OCI-LY7 (cell line): ENCODE measurements around the gene COPB2.

Experiments
- CTCF ChIP-seq: fragments of 200-600 bp; sonication (generic); conservative IDR thresholded peaks from 2 replicates; pipeline ENCODE4 v1.5.1; 2014; ENCODE audit warnings: mild to moderate bottlenecking, antibody characterized with exemption, low read length, moderate library complexity, mixed read lengths
- EZH2phosphoT487 ChIP-seq: fragments of 200-600 bp; sonication (generic); IDR thresholded peaks from 2 replicates; pipeline ENCODE4 v1.6.1; 2018; ENCODE audit warnings: low read depth, borderline replicate concordance, mild to moderate bottlenecking, mixed run types, antibody characterized with exemption, low read length, moderate library complexity, mixed read lengths

DNA sequence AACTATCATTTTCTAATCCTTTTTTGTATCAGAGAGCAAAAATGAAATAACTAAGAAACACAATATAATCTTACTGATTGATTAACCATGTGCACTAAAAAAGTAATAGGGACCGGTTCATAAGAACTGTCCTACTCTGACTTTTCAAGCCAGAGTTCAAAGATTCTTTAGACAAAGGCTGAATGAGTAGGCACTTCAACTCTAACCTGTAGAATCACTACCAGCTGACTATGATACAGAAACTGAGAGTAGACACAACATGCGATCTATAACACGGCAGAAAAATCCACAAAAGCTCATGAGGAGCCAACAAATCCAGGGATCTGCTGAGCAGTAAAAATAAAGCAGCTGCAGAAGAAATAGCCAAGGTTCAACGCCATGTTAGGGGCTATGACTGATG is 8.9 kb downstream of the COPB2 start:
- TF ChIP-seq CTCF: no peak
- no peak for TF ChIP-seq EZH2phosphoT487
